WTC11 (cell line): ENCODE results near the gene PDLIM7.

Source experiments
- CBFB ChIP-seq: sonication (generic); formaldehyde crosslinking; IDR thresholded peaks from 2 replicates; pipeline ENCODE4 v1.8.1; 2022; ENCODE audit warnings: mild to moderate bottlenecking, low read depth, missing genetic modification reagents
- CREB1 ChIP-seq: sonication (generic); formaldehyde crosslinking; IDR thresholded peaks from 2 replicates; pipeline ENCODE4 v1.8.0; 2023; ENCODE audit warnings: mild to moderate bottlenecking, missing genetic modification reagents
- CTCF ChIP-seq: fragments of 200-600 bp; IDR thresholded peaks from 2 replicates; pipeline ENCODE4 v1.8.0; 2022; ENCODE audit warnings: antibody characterized with exemption
- E2F1 ChIP-seq: sonication (generic); formaldehyde crosslinking; IDR thresholded peaks from 2 replicates; pipeline ENCODE4 v1.8.0; 2022; ENCODE audit warnings: mild to moderate bottlenecking, missing genetic modification reagents
- FOXK1 ChIP-seq: sonication (generic); formaldehyde crosslinking; IDR thresholded peaks from 2 replicates; pipeline ENCODE4 v1.8.0; 2022; ENCODE audit warnings: mild to moderate bottlenecking, moderate library complexity, missing genetic modification reagents
- JUN ChIP-seq: sonication (generic); formaldehyde crosslinking; IDR thresholded peaks from 2 replicates; pipeline ENCODE4 v1.8.0; 2023; ENCODE audit warnings: mild to moderate bottlenecking, missing genetic modification reagents
- NFE2L1 ChIP-seq: sonication (generic); formaldehyde crosslinking; IDR thresholded peaks from 2 replicates; pipeline ENCODE4 v1.8.1; 2023; ENCODE audit warnings: missing genetic modification reagents
- PRRX2 ChIP-seq: fragments of 250-450 bp; sonication (Bioruptor Pico); IDR thresholded peaks from 2 replicates; pipeline ENCODE4 v1.8.0; 2021; ENCODE audit warnings: mild to moderate bottlenecking
- ZBTB21 ChIP-seq: sonication (generic); formaldehyde crosslinking; IDR thresholded peaks from 2 replicates; pipeline ENCODE4 v1.8.1; 2023; ENCODE audit warnings: mild to moderate bottlenecking, missing genetic modification reagents, borderline replicate concordance
- TF ChIP-seq, protein P1 (sequence below): sonication (generic); formaldehyde crosslinking; conservative IDR thresholded peaks from 2 replicates; pipeline ENCODE4 v1.8.1; 2022; ENCODE audit warnings: mild to moderate bottlenecking, missing genetic modification reagents
- TF ChIP-seq, protein P2 (sequence below): sonication (generic); formaldehyde crosslinking; IDR thresholded peaks from 2 replicates; pipeline ENCODE4 v1.8.1; 2022; ENCODE audit warnings: missing genetic modification reagents, borderline replicate concordance

GRCh38 chr5:177505075-177505474 is 7.7 kb upstream of the PDLIM7 start:
- TF ChIP-seq FOXK1 (CRISPR knock-in tag): no peak
- TF ChIP-seq CTCF: no peak
- no peak for TF ChIP-seq E2F1 (CRISPR knock-in tag)
- no peak for TF ChIP-seq NFE2L1 (CRISPR knock-in tag)
- no peak for TF ChIP-seq CREB1 (CRISPR knock-in tag)
- no peak for TF ChIP-seq PRRX2 (CRISPR knock-in tag)
- TF ChIP-seq JUN (CRISPR knock-in tag): no peak
- TF ChIP-seq ZBTB21 (CRISPR knock-in tag): no peak
- TF ChIP-seq, protein P1, sequence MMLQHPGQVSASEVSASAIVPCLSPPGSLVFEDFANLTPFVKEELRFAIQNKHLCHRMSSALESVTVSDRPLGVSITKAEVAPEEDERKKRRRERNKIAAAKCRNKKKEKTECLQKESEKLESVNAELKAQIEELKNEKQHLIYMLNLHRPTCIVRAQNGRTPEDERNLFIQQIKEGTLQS (CRISPR knock-in tag): no peak
- TF ChIP-seq CBFB: no peak
- TF ChIP-seq, protein P2, sequence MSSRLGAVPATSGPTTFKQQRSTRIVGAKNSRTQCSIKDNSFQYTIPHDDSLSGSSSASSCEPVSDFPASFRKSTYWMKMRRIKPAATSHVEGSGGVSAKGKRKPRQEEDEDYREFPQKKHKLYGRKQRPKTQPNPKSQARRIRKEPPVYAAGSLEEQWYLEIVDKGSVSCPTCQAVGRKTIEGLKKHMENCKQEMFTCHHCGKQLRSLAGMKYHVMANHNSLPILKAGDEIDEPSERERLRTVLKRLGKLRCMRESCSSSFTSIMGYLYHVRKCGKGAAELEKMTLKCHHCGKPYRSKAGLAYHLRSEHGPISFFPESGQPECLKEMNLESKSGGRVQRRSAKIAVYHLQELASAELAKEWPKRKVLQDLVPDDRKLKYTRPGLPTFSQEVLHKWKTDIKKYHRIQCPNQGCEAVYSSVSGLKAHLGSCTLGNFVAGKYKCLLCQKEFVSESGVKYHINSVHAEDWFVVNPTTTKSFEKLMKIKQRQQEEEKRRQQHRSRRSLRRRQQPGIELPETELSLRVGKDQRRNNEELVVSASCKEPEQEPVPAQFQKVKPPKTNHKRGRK: no peak
